ENCODE data around the gene LMO2.
"Not testable (repeated sequence)": the region's sequence is repeated elsewhere in the genome, so short reads cannot be mapped to it uniquely, and the experiment has no call there.

Gene LMO2

GRCh38 chr11:33859306-33859705, 32.6 kb downstream of the LMO2 start:
- no peak for DNase-seq

- DNase-seq, result peak; percentile 25
Measured at GRCh38 chr11:33857933-33858371, 33.9 kb downstream of the LMO2 start.

GRCh38 chr11:33855500-33855899, 36.4 kb downstream of the LMO2 start:
- DNase-seq, result no peak

- no peak for DNase-seq
Measured at GRCh38 chr11:33848717-33849390, 43.0 kb downstream of the LMO2 start.

- DNase-seq, result no peak
Measured at GRCh38 chr11:33847251-33847650, 44.6 kb downstream of the LMO2 start.

- DNase-seq, result no peak
Measured at GRCh38 chr11:33844236-33844635, 47.6 kb downstream of the LMO2 start.

GRCh38 chr11:33843018-33843417, 48.9 kb downstream of the LMO2 start:
- no peak for DNase-seq

- no peak for DNase-seq
Measured at GRCh38 chr11:33842236-33842915, 49.5 kb downstream of the LMO2 start.

- not testable (repeated sequence) for DNase-seq
Measured at GRCh38 chr11:33838234-33838633, 53.6 kb downstream of the LMO2 start.

- DNase-seq, result not testable (repeated sequence)
Measured at GRCh38 chr11:33837334-33837733, 54.5 kb downstream of the LMO2 start.

- DNase-seq, result peak; percentile 3
Measured at GRCh38 chr11:33835143-33835878, 56.6 kb downstream of the LMO2 start.

- DNase-seq, result no peak
Measured at GRCh38 chr11:33832676-33833075, 59.2 kb downstream of the LMO2 start.

GRCh38 chr11:33830903-33831648, 60.8 kb downstream of the LMO2 start:
- DNase-seq, result no peak

- DNase-seq, result peak; percentile 10
Measured at GRCh38 chr11:33829430-33830141, 62.3 kb downstream of the LMO2 start.

GRCh38 chr11:33828604-33829429, 63.1 kb downstream of the LMO2 start:
- DNase-seq, result no peak

GRCh38 chr11:33827206-33827605, 64.7 kb downstream of the LMO2 start:
- no peak for DNase-seq

- no peak for DNase-seq
Measured at GRCh38 chr11:33825854-33826560, 65.9 kb downstream of the LMO2 start.

GRCh38 chr11:33822981-33823380, 68.9 kb downstream of the LMO2 start:
- not testable (repeated sequence) for DNase-seq

- no peak for DNase-seq
Measured at GRCh38 chr11:33819278-33820035, 72.4 kb downstream of the LMO2 start.

All from NCI-H146 (cell line).